K562 (cell line): ENCODE results near the gene NFKBIA. TPM values are rescaled to one million over a fixed set of nuclear protein-coding genes. Genes with fewer than 3 reads are reported as not detected.

Experiments used
- CBFA2T2 ChIP-seq: fragments of 450-650 bp; conservative IDR thresholded peaks from 2 replicates; pipeline ENCODE4 v1.6.1; 2017; ENCODE audit warnings: mild to moderate bottlenecking
- ELK1 ChIP-seq: sonication (generic); formaldehyde crosslinking; IDR thresholded peaks from 2 replicates; pipeline ENCODE4 v1.8.1; 2022; ENCODE audit warnings: missing genetic modification reagents
- FOXJ3 ChIP-seq: sonication (generic); formaldehyde crosslinking; IDR thresholded peaks from 2 replicates; pipeline ENCODE4 v1.4.0; 2020; ENCODE audit warnings: mild to moderate bottlenecking, missing genetic modification reagents
- HMGXB4 ChIP-seq: sonication (generic); formaldehyde crosslinking; IDR thresholded peaks from 2 replicates; pipeline ENCODE4 v1.8.1; 2023; ENCODE audit warnings: mild to moderate bottlenecking, missing genetic modification reagents
- HNRNPUL1 ChIP-seq: fragments of 200-400 bp; formaldehyde crosslinking; IDR thresholded peaks from 2 replicates; pipeline ENCODE4 v1.6.1; 2017; ENCODE audit warnings: low read length
- NFIC ChIP-seq: fragments of 450-650 bp; IDR thresholded peaks from 2 replicates; pipeline ENCODE4 v1.6.1; 2017; ENCODE audit warnings: mild to moderate bottlenecking, inconsistent platforms
- NFXL1 ChIP-seq: fragments of 450-650 bp; formaldehyde crosslinking; IDR thresholded peaks from 2 replicates; pipeline ENCODE4 v1.4.0; 2021; ENCODE audit warnings: mild to moderate bottlenecking
- POLR2G ChIP-seq: fragments of 200-400 bp; formaldehyde crosslinking; IDR thresholded peaks from 2 replicates; pipeline ENCODE4 v1.6.1; 2017; ENCODE audit warnings: low read depth, mild to moderate bottlenecking, antibody characterized with exemption, low read length, moderate library complexity
- PRMT5 ChIP-seq: sonication (generic); formaldehyde crosslinking; IDR thresholded peaks from 2 replicates; pipeline ENCODE4 v1.5.0; 2020; ENCODE audit warnings: missing genetic modification reagents
- SETDB1 ChIP-seq: IDR thresholded peaks from one replicate; pipeline ENCODE4 v1.6.1; 2012; ENCODE audit warnings: low read length, control low read depth, inconsistent platforms
- SIN3B ChIP-seq: fragments of 450-650 bp; IDR thresholded peaks from 2 replicates; pipeline ENCODE4 v1.6.1; 2017; ENCODE audit warnings: low read depth, mild to moderate bottlenecking, moderate library complexity
- SMARCA4 ChIP-seq: fragments of 450-650 bp; IDR thresholded peaks from 2 replicates; pipeline ENCODE4 v1.6.1; 2016
- TCF7 ChIP-seq: sonication (generic); IDR thresholded peaks from 2 replicates; pipeline ENCODE4 v1.6.1; 2016; ENCODE audit warnings: antibody characterized with exemption, borderline replicate concordance
- ZNF311 ChIP-seq: fragments of 250-450 bp; sonication (Bioruptor Pico); IDR thresholded peaks from 2 replicates; pipeline ENCODE4 v1.4.0; 2020; ENCODE audit warnings: mild to moderate bottlenecking, moderate library complexity
- ZNF589 ChIP-seq: fragments of 200-800 bp; sonication (Bioruptor generic); IDR thresholded peaks from 2 replicates; pipeline ENCODE4 v1.6.1; 2016; ENCODE audit warnings: low read depth, missing genetic modification characterization, missing compliant biosample characterization
- ZNF592 ChIP-seq: fragments of 450-650 bp; IDR thresholded peaks from 2 replicates; pipeline ENCODE4 v1.6.1; 2017; ENCODE audit warnings: antibody characterized with exemption, mild to moderate bottlenecking
- ZNF696 ChIP-seq: fragments of 250-450 bp; sonication (Bioruptor Pico); conservative IDR thresholded peaks from 2 replicates; pipeline ENCODE4 v1.4.0; 2020; ENCODE audit warnings: mild to moderate bottlenecking, moderate library complexity
- ZZZ3 ChIP-seq: fragments of 450-650 bp; IDR thresholded peaks from 2 replicates; pipeline ENCODE4 v1.6.1; 2016; ENCODE audit warnings: antibody characterized with exemption, mild to moderate bottlenecking, moderate library complexity
- polyA plus RNA-seq, 8 experiments: library from polyadenylated mRNA; depleted of rRNA in 4 of 8; stranded (reverse) in 5 of 8; unstranded in 3 of 8; fragments of >200 nt; fragmentation: Nextera tagmentation in 2 of 8; fragmentation: Illumina TruSeq in 1 of 8; extraction: Ambion mirVana in 2 of 8; extraction: Trizol in 1 of 8; gene quantifications; 2 replicates each; pipeline versions ENCODE4 v1.2.1 to v1.2.3, GENCODE V29; 2011 to 2014; ENCODE audit warnings: inconsistent platforms in 1 of 8, missing spikeins in 1 of 8
- total RNA-seq, 7 experiments: library from RNA; depleted of rRNA in 6 of 7; stranded (reverse); fragments of >200 nt in 6 of 7; fragmentation: Illumina TruSeq in 2 of 7; extraction: Trizol in 2 of 7; gene quantifications; 2 replicates each; pipeline versions ENCODE4 v1.2.1 to v1.2.3, GENCODE V29; 2011 to 2021; ENCODE audit warnings: low replicate concordance in 1 of 7
- TF ChIP-seq, protein P1 (sequence below): fragments of 250-450 bp; sonication (Bioruptor Pico); IDR thresholded peaks from 2 replicates; pipeline ENCODE4 v1.9.0; 2021; ENCODE audit warnings: mild to moderate bottlenecking
- TF ChIP-seq, protein P2 (sequence below): fragments of 450-650 bp; IDR thresholded peaks from 2 replicates; pipeline ENCODE4 v1.6.1; 2018; ENCODE audit warnings: mild to moderate bottlenecking, low read depth; ENCODE audit not compliant: partially characterized antibody

NFKBIA gene
- total and polyA plus RNA-seq, 9 of the 15 experiments (the other 6 are each of a cell fraction or from before 2014, with no cell fraction given): 6.9 to 31.8 (median 18.2) TPM

DNA sequence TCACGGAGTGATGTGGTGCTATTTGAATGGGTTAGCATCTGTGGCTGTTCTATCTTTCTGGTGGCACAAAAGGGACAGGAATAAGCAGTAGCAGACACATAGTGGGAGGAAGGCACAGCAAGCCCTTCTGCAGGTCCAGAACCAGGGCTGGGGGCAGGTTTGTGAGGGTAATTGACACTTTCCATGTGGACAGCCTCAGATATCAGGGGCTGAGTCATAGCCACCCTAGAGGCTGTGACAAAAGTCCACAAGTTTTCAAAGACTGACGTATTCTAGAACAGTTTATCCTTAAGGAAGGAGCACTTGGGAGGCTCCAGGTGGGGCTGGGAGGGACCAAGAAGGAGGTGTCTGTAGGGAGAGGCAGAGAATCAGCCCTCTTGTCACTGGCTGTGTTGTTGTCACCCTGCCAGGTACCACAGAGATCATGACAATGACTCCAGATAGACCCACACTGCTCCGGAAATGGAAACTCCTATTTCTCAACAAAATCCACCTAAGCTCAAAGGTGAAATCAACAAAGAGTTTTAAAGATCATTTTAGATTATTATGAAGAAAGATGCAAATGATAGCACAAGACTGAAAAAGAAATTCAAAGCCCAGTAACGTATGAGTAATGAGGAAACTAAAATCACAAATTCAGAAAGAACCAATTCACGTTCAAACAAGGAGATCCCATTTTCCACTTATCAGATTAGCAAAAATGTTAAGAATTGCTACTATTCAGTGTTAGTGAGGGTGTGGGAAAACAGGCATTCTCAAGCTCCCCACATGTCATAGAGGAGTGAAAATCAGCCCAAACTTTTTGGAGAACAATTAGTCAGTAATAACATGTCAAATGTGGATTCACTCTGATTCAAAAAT, 48.3 kb downstream of the NFKBIA start (continued):
- peak; percentile 41; the same call in 1 of the 2 replicates for TF ChIP-seq ZNF592
- TF ChIP-seq, protein P1, sequence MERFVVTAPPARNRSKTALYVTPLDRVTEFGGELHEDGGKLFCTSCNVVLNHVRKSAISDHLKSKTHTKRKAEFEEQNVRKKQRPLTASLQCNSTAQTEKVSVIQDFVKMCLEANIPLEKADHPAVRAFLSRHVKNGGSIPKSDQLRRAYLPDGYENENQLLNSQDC (CRISPR knock-in tag): no peak
- TF ChIP-seq FOXJ3 (CRISPR knock-in tag): no peak
- 0 out of 2 replicates have a peak, but pooled peaks have one; percentile 26 for TF ChIP-seq CBFA2T2
- no peak for TF ChIP-seq TCF7
- no peak for TF ChIP-seq HMGXB4 (CRISPR knock-in tag)
- TF ChIP-seq NFXL1 (CRISPR knock-in tag): no peak
- TF ChIP-seq SETDB1: no peak
- no peak for TF ChIP-seq ZNF589
- peak; percentile 81 for TF ChIP-seq SMARCA4
- TF ChIP-seq HNRNPUL1: no peak
- no peak for TF ChIP-seq ELK1
- peak; percentile 45 for TF ChIP-seq NFIC
- TF ChIP-seq ZNF696 (CRISPR knock-in tag): no peak
- no peak for TF ChIP-seq ZZZ3
- no peak for TF ChIP-seq SIN3B
- no peak for TF ChIP-seq POLR2G
- TF ChIP-seq, protein P2, sequence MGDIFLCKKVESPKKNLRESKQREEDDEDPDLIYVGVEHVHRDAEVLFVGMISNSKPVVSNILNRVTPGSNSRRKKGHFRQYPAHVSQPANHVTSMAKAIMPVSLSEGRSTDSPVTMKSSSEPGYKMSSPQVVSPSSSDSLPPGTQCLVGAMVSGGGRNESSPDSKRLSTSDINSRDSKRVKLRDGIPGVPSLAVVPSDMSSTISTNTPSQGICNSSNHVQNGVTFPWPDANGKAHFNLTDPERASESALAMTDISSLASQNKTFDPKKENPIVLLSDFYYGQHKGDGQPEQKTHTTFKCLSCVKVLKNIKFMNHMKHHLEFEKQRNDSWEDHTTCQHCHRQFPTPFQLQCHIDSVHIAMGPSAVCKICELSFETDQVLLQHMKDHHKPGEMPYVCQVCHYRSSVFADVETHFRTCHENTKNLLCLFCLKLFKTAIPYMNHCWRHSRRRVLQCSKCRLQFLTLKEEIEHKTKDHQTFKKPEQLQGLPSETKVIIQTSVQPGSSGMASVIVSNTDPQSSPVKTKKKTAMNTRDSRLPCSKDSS: no peak
- no peak for TF ChIP-seq PRMT5 (CRISPR knock-in tag)
- TF ChIP-seq ZNF311 (CRISPR knock-in tag): no peak
